Ecto neural progenitor cell (in vitro differentiated cells): Measurements from ENCODE around the gene PSMB7.

Experiments
- DNase-seq: peaks from one replicate; pipeline ENCODE4 v3.0.0-alpha.2; 2018; ENCODE audit warnings: low spot score

Gene PSMB7

DNA sequence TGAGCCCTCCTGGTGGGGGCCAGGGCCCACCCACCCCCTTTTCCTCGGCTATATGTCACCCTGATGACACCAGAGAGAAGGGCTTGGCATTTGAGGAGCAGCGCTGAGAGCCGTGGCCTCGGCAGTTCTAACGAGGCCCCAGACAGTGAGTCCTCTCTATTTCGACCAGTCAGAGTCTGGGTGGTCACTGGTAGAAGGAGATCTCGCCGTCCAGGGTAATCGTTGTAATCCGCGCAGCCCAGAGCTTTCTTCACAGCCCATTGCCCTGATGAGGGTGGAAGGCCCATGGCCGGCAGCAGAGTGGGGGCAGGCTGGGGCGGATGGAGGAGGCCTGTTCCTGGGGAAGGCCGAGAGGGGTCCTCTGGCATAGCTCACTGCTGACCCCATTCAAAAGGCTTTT, 70.2 kb downstream of the PSMB7 start:
- no peak for DNase-seq

DNA sequence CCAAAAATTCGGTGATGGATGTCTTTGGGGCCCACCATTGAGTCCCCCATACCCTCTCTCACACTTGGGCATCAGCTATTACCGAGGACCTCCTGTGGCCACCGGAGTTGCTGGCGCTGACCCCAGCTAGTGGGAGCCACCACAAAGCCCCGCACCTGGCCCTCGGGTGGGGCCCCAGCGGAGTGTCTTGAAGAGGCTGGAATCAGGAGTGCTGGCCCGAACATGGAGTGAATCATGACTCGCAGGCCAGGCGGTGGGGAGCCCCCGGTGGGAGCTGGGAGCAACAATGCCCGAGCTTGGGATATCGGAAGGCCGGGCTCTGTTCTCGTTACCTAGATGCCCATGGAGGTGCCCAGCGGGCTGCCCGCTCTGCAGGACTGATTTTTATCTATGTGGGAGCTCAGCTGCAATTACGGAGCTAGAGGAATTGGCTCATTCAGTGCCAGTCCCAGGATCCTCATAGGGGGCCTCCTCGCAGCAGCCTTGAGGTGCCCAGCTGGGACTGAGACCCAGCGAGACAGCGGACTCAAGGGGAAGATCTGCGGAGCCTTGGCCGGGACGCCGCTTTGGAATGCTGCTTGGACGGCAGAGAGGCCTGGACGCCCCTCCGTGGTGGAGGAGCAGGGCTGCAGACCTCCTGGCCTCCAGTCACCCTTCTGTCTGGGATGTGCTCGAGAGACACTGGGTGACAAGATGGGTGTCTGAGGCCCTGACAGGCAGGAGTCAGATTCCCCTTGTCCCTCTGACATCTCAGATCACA, 70.8 kb downstream of the PSMB7 start:
- no peak for DNase-seq

DNA sequence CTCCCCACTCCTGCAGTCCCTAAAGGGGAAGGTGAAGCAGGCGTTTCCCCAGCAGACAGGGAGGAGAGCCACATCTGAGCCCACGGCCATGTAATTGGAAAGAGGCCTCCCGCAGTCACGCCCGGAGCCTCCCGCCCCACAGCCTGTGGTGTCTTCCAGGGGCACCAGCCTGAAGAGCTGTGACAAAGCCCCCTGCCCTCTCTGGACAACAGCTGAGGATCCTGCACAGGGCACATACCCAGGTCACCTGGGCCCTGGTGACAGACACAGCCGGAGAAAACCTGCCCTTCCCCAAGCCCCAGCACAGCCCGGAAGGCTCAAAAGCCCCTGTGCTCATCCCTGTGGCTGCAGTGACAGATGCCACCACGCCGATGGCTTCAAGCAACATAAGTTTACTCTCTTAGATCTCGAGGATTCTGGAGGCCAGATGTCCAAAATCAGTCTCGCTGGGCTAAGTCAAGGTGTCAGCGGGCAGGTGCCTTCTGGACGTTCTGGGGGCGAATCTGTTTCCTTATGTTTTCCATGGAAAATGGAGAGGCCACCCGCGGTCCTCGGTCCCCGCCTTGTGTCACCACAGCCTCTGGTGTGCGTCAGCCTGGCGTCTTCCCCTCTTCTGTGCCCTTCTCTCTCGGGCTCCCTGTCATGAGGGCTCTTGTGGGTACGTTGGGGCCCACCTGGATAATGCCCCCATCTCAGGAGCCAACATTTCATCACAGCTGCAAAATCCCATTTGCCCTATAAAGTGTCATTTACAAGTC, 71.5 kb downstream of the PSMB7 start:
- no peak for DNase-seq

DNA sequence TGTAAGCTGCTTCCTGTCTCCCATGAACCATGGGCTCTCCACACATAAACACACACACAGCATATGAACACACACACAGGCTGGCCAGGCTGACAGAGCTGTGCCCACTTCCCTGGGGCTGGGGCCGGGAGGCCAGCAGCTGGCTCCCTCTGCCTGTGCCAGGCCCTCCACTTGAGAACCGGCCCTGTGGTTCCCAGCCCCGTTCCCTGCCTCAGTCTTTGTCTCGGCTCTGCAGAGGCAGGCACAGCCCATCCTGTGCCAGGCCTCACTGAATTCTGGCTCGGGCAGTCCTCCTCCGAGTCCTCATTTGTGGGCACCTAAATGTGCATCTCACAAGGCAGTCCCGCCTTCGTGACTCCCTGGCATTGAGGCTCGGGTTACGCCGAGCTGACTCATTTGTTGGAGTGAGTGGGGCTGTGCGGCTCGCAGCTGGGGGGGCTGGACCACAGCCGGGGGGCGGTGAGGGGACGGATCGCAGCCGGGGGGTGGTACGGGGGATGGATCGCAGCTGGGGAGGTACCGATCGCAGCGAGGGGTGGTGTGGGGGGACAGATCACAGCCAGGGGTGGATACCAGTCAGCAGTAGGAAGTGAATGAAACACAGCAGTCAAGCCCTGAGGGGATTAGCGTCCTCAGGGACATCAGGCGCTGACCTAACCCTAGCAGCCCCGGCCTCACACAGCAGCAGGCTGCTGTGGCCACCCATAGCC, 72.3 kb downstream of the PSMB7 start:
- DNase-seq: peak; percentile 70

DNA sequence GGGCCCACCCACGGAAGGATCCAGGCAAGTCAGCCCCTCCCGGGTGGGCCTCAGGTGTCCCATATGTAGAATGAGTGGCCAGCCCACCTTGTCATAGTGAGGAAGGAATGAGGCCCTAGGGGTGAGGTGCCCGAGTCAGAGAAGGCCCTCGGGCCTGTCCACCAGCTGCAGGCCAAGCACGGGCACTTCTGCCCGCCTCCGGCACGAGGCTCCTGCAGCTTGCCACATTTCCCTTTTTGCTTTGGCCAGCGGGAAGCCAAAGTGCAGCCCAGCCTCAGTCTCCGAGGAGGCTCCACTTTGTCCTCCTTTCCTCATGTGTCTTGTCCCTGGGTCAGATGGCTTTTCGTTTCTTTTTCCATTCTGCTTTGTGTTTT, 72.9 kb downstream of the PSMB7 start:
- DNase-seq: no peak

DNA sequence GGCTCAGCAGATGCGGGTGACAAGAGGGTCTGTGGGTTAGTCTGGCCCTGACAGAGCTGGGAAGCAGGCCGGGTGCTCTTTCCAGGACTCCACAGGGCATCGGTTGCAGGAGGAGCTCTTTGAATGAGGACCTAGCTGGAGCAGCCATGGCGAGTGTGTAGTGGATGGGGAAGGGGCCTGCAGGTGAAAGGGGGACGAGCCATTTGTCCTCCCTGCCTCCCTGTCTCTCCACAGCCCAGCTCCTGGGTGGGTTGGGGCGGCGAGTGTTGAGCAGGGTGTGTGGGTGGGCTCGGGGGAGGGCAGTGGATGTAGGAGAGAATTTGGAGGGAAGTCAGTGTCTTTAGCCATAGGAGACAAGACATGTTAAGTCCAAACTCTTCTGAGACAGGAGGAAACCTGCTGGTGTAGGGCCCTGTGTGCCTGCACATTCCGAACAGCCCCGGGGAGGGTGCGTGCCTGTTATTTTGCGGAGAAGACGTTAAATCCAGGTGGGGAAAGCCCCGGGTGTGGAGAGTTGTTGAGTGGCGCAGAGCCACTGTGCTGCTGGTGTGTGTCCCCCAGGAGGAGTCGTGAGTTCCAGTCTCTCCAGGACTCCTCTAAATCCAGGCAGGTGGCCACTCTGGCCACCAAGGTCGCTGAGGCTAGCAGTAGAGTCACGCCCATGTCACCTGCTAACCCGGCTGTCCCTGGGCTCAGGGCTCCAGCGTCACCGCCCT, 73.6 kb downstream of the PSMB7 start:
- no peak for DNase-seq

DNA sequence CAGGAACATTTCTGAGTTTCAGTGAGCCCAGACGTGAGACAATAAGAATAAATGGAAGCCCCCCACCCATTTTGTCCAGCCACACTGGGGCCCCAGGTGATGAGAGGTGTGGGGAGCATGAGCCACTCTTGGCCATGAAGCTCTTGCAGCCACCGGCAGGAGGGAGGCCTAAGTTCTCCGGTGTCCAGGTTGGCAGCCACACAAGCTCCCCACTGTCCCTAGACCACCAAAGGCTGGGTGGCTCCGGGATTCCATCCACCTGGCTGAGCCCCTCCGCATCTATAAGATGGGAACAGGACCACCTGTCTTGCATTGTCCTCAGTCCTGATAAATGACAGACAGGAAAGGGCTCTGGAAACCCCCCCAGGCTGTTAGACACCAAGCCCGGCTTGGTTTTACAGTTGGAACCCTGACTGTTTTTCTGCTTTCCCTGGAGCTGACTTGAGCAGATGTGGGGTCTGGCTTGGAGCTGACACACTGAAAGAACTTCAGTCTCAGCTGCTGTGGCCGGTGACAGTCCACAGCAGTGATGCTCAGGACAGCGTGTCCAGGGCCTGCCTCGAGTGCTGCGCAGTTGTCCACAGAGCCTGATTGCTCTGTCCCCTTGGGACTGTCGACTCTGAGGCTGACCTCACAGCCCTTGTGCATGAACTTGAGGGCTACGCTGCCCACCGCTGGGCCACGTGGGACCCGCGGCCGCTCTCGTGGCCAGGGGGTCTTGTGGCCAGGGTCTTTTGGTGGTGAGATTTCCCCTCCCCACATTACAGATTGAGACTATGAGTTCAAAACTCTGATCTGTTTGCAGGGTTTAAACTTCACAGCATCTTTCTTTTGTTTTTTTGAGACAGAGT, 74.8 kb downstream of the PSMB7 start:
- DNase-seq: no peak

DNA sequence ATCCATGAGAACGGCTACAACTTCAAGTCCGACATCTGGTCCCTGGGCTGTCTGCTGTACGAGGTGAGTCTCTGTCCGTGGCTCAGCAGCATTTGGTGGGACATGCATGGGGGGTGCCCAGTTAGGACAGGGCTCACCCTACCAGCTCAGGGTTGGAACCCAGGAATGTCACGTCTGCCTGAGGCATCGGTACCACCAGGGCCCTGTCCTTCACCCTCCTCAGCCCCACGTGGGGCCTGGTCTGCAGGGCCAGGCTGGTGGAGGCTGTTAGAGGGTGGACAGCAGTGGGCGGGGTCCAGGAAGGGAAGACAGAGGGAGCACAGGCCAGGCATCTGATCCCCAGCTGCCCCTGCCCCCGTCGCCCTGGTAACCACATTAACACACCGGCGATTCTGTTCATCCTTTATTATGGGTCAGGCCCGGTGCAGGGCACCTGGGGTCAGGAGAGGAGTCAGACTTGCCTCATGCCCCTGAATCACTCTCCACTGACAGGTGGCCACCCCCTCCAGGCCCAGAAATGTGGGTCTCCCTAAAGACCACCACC, 75.6 kb downstream of the PSMB7 start:
- no peak for DNase-seq

DNA sequence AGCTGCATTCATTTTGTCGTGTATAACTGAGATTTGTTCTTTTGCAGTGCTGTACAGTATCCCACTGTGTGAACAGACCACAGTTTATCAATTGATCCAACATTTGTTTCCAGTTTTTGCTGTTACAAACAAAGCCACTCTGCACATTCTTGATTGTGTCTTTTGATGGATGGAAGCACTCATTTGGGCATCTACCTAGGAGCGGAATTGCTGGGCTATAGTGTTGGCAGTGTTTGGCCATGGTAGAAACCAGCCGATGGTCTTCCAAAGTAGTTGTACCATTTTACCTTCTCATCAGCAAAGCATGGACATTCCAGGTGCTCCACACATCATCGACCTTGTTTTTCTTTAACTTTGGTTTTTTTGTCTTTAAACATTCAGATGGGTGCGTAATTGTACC, 77.7 kb downstream of the PSMB7 start:
- DNase-seq: no peak

DNA sequence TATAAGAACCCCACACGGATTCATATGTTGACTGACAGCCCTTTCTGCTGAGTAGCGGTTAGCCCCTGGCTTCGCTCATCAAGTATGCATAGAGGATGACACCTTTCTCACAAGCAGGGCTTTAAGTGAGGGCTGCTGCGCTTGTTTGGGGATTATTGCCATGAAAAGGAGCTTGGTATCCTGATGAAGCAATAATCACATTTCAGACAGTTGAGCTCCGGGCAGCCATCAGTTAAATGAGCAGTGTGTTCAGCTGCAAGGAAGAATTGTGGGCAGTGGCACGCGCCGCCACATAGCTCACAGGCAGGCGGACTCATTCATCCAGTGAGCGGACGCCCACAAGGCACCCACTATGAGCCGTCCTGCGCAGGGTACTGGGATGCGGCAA, 79.9 kb downstream of the PSMB7 start:
- no peak for DNase-seq

DNA sequence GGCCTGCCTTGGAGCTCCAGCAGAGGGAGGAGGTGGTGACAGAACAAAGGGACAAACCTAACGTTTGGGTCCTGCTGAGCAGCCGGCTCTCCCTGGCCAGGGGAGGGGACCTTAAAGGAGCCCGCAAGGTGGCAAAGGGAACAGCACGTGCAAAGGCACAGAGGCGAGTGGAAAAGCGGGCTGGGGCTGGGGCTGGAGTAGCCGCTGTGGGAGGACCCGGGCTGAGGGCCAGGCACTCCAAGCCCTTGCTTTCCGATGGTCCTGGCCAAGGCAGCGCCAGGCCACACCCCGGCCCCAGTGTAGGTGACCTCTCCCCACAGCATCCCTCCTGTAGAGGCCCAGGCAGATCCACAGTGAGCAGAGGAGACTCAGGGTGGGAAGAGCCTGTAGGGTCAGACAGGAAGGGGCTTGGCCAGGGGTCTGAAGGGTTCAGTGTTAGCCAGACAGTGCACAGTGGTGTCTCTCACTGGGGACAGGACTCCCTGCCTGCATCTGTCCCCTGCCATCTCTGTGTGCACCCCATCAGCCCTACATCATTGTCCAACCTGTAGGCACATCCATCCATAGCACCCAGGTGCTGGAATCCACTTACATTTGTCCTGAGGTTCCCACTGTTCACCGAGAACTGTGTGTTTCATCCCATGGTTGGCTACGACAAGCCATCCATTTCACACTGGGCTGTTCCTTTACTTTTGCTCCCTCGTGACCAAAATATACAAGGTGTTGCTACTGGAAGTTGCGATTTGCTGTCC, 80.5 kb downstream of the PSMB7 start:
- no peak for DNase-seq

DNA sequence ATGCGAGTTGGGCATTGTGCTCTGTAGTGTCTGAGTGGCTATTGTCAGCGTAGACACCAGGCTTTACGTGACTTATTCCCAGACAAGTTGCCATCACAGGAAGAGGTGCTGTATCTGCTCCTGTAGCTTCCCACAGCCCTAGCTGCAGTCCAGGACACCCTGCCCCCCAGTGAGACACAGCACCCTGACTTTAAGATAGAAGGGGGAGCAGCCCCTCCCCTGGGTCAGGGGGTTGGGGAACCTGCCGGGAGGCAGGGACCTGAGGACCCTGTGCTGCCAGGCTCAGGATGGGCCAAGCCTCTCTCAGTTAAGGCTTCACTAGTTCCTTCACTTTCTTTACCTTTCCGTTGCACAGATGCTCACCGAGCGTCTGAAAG, 82.1 kb downstream of the PSMB7 start:
- no peak for DNase-seq

DNA sequence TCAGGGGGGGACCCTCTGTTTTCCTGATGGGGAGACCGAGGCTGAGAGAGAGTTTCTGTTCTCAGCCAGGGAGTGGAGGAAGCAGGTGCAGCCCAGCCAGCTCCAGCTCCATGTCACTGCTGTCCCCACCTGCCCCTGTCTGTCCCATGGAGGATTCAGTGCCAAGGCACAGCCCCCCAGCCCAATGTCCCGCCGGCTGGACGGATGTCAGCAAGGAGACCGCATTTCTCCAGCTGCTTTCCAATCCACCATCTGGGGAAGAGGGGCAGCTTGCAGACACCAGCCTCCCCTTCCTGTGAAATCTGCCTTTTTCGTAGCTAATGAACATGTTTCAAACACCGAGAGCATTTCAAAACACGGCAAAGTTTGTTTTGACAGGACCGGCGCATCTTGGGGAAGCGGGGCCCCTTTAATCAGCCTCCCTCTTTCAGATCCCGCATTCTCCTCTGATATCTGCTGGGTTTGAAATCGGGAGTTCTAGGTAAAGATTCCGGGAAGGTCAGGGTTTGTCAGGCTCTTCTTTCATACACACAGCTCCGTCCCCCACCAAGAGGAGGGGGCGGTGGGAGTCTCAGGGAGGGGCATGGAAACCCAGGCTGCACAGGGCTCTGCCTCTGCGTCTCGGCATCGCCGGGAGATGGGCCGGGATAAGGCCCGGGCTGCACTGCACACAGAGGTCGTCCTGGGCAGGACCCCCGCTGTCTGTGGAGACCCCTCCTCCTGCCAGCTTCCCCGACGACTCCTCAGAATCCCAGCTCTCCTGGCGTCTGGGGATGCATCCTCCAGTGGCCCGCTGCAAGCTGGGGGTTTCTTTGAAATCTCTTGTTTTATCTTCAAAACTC, 82.7 kb downstream of the PSMB7 start:
- no peak for DNase-seq

DNA sequence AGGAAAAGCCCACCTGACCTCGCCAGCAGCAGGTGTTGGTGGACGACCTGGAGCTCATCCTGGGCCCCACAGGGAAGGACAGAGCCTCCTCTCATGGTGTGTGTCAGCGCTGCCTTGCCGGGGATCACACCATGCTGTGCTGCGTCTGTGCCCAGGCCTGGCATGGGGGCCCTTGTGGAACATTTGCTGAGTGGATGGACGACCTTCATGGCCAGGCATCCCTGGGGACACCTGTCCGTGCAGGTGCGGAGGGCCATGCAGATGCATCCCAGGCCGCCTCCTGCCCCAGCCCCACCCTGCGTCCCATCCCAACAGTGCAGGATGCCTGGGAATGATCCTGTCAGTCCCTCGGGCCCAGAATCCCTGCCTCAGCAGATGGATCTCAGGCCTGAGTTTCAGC, 83.7 kb downstream of the PSMB7 start:
- DNase-seq: no peak

DNA sequence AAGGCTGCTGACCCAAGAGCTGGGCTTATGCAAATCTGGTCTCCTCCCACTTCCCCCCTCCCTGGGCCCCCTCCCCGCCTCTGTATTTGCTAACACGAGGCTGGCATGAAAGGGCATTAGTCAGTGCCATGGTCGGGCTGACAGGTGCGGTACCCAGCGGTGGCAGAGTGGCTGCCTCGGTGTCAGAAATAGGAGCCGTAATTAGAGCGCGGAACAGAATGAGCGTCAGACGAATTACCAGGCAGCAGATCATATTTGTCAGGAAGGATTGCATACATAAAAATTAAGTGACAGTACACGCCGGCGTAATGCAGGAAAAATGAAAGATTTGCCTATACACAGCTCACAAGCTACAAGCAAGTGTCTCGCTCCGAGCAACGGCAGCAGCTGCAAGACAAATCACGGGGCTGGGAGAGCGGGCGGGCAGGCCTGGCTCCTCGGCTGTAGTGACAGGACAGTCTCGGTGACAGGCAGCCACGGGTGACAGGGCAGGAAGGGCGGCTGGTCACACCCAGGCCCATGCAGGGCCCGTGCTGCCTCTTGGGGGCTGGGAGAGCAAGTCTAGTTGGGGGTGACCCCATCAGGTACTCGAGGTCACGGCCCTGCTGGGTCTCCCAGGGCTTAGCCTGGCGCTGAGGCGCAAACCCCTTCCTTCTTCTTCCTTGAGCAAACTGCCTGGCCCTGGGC, 85.1 kb downstream of the PSMB7 start:
- DNase-seq: no peak

DNA sequence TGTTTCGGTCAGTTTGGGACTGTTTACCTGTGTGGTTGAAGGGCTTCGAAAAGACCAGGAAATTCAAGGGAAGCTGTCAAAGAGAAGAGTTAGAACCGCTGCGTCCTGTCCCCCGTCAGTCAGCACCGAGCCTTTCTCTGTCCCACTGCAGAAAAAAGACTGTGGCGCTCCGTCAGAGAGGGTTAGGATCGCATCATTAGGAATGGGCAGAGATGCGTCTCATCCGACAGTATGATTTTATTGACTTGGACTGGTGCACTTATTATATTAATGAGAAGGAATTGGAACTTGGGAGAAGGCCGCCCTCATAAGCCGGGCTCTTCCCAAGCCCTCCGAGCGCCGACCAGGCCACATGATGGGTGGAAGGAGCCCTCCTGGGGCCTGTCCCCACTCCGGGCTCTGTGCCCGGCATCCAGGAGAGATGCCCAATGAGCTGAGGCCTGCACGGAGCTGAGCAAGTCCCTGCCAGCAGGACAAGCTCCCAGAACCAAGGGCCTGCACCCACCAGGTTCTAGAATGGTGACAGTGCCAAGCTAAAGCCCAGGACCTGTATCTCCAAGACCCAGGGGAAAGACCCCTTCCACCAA, 85.9 kb downstream of the PSMB7 start:
- DNase-seq: no peak

DNA sequence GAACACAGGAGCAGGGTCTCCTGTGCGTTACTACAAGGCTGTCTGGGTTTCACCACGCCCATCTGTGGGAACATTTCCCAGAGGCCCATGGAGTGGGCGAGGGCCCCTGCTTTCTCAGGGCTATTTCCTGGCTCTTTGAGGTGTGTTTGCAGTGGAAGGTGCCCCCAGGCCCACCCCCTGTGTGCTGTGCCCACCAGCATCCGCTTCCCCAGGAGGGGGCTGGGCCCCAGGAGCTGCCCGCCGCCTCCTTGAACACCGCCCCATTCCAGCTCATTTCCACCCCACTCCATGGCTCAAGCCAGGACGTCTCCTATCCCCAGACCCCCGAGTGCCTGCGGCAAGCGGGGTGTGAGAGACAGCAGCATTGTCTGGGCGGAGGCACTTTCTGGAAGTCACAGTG, 87.0 kb downstream of the PSMB7 start:
- DNase-seq: no peak

DNA sequence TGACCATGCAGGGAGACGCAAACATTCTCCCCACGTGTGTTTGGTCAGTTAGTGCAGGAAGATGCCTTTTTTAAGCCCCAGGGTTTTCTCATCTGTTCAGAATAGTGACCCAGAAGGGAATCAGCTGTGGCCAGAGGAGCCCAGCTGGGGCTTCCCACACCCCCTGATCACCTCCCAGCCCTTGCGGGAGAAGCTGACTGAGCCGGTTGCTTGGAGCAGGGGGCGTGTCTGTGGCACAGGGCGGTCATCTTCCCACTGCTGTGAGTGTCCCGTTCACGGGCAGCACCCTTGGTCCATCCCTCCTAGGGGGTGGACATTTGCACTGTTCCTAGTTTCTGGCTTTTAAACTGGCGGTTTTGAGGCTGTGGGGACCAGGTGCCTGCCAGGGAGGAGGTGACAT, 87.8 kb downstream of the PSMB7 start:
- no peak for DNase-seq

DNA sequence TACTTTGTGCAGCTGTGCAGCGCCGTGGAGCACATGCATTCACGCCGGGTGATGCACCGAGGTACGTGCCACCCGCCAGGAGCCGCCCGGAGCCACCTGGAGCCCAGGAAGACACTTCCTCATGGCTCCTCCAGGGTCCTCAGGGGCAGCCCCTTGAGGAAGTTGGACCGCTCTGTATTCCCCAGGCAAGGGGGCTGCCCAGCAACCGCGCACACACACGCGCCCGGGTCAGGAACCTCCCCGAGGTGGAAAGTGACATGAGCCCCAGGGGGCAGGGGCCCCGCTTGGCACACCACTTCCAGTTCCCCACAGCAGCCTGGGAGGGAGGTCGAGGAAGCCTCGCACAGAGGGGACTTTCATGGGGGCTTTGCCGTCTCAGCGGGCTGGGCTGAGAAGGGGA, 88.9 kb downstream of the PSMB7 start:
- no peak for DNase-seq
